ENCODE results near the gene FAM76A.

Gene FAM76A

GRCh38 chr1:27809883-27810282 is 84.1 kb downstream of the FAM76A start:
- DNase-seq, result no peak
- H3K9ac ChIP-seq (ENCODE audit: low read depth, low read length), result no peak overlapping the region
- H3K4me2 ChIP-seq (ENCODE audit: insufficient read depth, low read length), result no peak overlapping the region
- H3K4me1 ChIP-seq (ENCODE audit: insufficient read depth, low read length), result no peaks in the 10 kb centered on the region
- H3K36me3 ChIP-seq (ENCODE audit: insufficient read depth, low read length), result peaks cover 34% of the 10 kb centered on the region
- H3K27me3 ChIP-seq (ENCODE audit: insufficient read depth, low read length, poor library complexity), result no peaks in the 10 kb centered on the region
- TF ChIP-seq CTCF (IDR thresholded peaks at IDR 0.05; ENCODE audit: borderline replicate concordance, extremely low read depth, low read length, poor library complexity, severe bottlenecking) (no peak), EZH2 (IDR thresholded peaks at IDR 0.05; ENCODE audit: borderline replicate concordance, low read depth, low read length, severe bottlenecking) (no peak)
- H3K79me2 ChIP-seq (ENCODE audit: insufficient read depth, low read length), result no peaks in the 10 kb centered on the region
- H3K27ac ChIP-seq (ENCODE audit: low read length), result no peak overlapping the region
- H3K4me3 ChIP-seq (ENCODE audit: low read depth in 1 of 2, low read length in 2 of 2), result no peak overlapping the region
- no peaks in the 10 kb centered on the region for H4K20me1 ChIP-seq (ENCODE audit: insufficient read depth, low read length)
- no peaks in the 10 kb centered on the region for H3K9me3 ChIP-seq (ENCODE audit: insufficient read depth, low read length, severe bottlenecking)
- H2AFZ ChIP-seq (ENCODE audit: low read depth, low read length), result no peak overlapping the region
- ATAC-seq (ENCODE audit: insufficient read depth, low read depth), result no peak

- peaks cover 35% of the 10 kb centered on the region for H3K36me3 ChIP-seq (ENCODE audit: insufficient read depth, low read length)
- no peak overlapping the region for H2AFZ ChIP-seq (ENCODE audit: low read depth, low read length)
- no peaks in the 10 kb centered on the region for H4K20me1 ChIP-seq (ENCODE audit: insufficient read depth, low read length)
- H3K27me3 ChIP-seq (ENCODE audit: insufficient read depth, low read length, poor library complexity), result no peaks in the 10 kb centered on the region
- no peak for TF ChIP-seq CTCF (IDR thresholded peaks at IDR 0.05; ENCODE audit: borderline replicate concordance, extremely low read depth, low read length, poor library complexity, severe bottlenecking)
- TF ChIP-seq EZH2 (IDR thresholded peaks at IDR 0.05; ENCODE audit: borderline replicate concordance, low read depth, low read length, severe bottlenecking), result no peak
- no peaks in the 10 kb centered on the region for H3K79me2 ChIP-seq (ENCODE audit: insufficient read depth, low read length)
- no peaks in the 10 kb centered on the region for H3K9me3 ChIP-seq (ENCODE audit: insufficient read depth, low read length, severe bottlenecking)
- H3K4me3 ChIP-seq (ENCODE audit: low read depth in 1 of 2, low read length in 2 of 2), result no peak overlapping the region
- DNase-seq (no peak), ATAC-seq (ENCODE audit: insufficient read depth, low read depth) (no peak)
- H3K4me2 ChIP-seq (ENCODE audit: insufficient read depth, low read length), result no peak overlapping the region
- H3K4me1 ChIP-seq (ENCODE audit: insufficient read depth, low read length), result no peaks in the 10 kb centered on the region
- no peak overlapping the region for H3K9ac ChIP-seq (ENCODE audit: low read depth, low read length)
- H3K27ac ChIP-seq (ENCODE audit: low read length), result no peak overlapping the region
Observed at GRCh38 chr1:27811741-27812500, 86.2 kb downstream of the FAM76A start.

Measured in DND-41 (cell line).